ENCODE measurements around the gene COA6. TPM values are rescaled to one million over a fixed set of nuclear protein-coding genes. Genes with fewer than 3 reads are reported as not detected.
A peak's percentile ranks its signal among the peaks of the same experiment; 100 is the strongest.
"Not testable (repeated sequence)": the region's sequence is repeated elsewhere in the genome, so short reads cannot be mapped to it uniquely, and the experiment has no call there.

The COA6 gene
- total and polyA plus RNA-seq, 8 donors = 23.3 to 27.4 (median 24.5) TPM

DNA sequence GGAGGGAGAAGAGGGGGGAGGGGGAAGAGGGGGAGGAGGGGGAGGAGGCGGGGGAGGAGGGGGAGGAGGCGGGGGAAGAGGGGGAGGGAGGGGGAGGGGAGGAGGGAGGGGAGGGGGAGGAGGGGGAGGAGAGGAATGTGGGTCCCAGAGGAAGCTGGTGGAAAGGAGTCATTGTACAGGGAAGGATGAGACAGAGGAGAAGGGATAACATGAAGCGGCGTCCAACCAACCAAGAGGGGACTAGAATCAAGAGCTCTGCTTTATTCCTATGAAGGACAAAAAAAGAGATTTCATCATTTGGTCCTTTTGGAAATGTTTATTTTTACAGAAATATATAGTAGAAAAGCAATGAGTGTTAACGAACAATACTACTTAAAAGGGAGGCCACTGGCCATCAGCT is 24.5 kb downstream of the COA6 start:
- no peak overlapping the region for H3K4me3 ChIP-seq
- intact Hi-C loops (cut with DNase I) = no loop called here
- DNase-seq (no peak), ATAC-seq (no peak)
- peaks cover 0 to 9% of the 10 kb centered on the region in 2 donors for H3K36me3 ChIP-seq
- H3K27me3 ChIP-seq = no peaks in the 10 kb centered on the region
- TF ChIP-seq, protein P1, sequence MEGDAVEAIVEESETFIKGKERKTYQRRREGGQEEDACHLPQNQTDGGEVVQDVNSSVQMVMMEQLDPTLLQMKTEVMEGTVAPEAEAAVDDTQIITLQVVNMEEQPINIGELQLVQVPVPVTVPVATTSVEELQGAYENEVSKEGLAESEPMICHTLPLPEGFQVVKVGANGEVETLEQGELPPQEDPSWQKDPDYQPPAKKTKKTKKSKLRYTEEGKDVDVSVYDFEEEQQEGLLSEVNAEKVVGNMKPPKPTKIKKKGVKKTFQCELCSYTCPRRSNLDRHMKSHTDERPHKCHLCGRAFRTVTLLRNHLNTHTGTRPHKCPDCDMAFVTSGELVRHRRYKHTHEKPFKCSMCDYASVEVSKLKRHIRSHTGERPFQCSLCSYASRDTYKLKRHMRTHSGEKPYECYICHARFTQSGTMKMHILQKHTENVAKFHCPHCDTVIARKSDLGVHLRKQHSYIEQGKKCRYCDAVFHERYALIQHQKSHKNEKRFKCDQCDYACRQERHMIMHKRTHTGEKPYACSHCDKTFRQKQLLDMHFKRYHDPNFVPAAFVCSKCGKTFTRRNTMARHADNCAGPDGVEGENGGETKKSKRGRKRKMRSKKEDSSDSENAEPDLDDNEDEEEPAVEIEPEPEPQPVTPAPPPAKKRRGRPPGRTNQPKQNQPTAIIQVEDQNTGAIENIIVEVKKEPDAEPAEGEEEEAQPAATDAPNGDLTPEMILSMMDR (IDR thresholded peaks at IDR 0.05) = no peak
- no peaks in the 10 kb centered on the region for H3K9me3 ChIP-seq
- no peak overlapping the region for H3K27ac ChIP-seq
- H3K4me1 ChIP-seq = peaks cover 0 to 32% of the 10 kb centered on the region in 2 donors

- H3K4me3 ChIP-seq = peak overlapping the region in 1 of 2 donors; percentile 23
- intact Hi-C loops (cut with DNase I) = no loop called here
- no peaks in the 10 kb centered on the region for H3K36me3 ChIP-seq
- H3K27me3 ChIP-seq = no peaks in the 10 kb centered on the region
- no peaks in the 10 kb centered on the region for H3K9me3 ChIP-seq
- DNase-seq (no peak), ATAC-seq (peak; percentile 21)
- TF ChIP-seq, protein P1 (IDR thresholded peaks at IDR 0.05) = no peak
- H3K4me1 ChIP-seq = peaks cover 0 to 32% of the 10 kb centered on the region in 2 donors
- H3K27ac ChIP-seq = peak overlapping the region in 1 of 2 donors; percentile 73
These were observed 25.7 kb downstream of the COA6 start for GRCh38 chr1:234398849-234399381.

DNA sequence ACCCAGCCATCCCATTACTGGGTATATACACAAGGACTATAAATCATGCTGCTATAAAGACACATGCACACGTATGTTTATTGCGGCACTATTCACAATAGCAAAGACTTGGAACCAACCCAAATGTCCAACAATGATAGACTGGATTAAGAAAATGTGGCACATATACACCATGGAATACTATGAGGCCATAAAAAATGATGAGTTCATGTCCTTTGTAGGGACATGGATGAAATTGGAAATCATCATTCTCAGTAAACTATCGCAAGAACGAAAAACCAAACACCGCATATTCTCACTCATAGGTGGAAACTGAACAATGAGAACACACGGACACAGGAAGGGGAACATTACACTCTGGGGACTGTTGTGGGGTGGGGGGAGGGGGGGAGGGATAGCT is 26.3 kb downstream of the COA6 start:
- H3K9me3 ChIP-seq; ATAC-seq; H3K4me3 ChIP-seq; H3K27me3 ChIP-seq; H3K36me3 ChIP-seq; H3K27ac ChIP-seq; intact Hi-C loops (cut with DNase I); DNase-seq: not testable (repeated sequence)
- peaks cover 0 to 32% of the 10 kb centered on the region in 2 donors for H3K4me1 ChIP-seq

GRCh38 chr1:234400773-234401172 is 27.5 kb downstream of the COA6 start:
- DNase-seq (no peak), ATAC-seq (peak; percentile 47)
- TF ChIP-seq, protein P1 (IDR thresholded peaks at IDR 0.05) = no peak
- Histone ChIP-seq H3K27ac (peak overlapping the region in 1 of 2 donors; percentile 49), H3K4me1 (peaks cover 0 to 25% of the 10 kb centered on the region in 2 donors), H3K4me3 (no peak overlapping the region), H3K9me3 (no peaks in the 10 kb centered on the region), H3K27me3 (no peaks in the 10 kb centered on the region), H3K36me3 (peaks cover 0 to 7% of the 10 kb centered on the region in 2 donors)
- intact Hi-C loops (cut with DNase I) = no loop called here

- TF ChIP-seq, protein P1 (IDR thresholded peaks at IDR 0.05) = no peak
These were observed 28.4 kb downstream of the COA6 start for GRCh38 chr1:234401658-234402057.

GRCh38 chr1:234402939-234403338 is 29.7 kb downstream of the COA6 start:
- no peak for ATAC-seq
- Histone ChIP-seq H3K4me1 (peaks cover 0 to 21% of the 10 kb centered on the region in 2 donors), H3K27me3 (no peaks in the 10 kb centered on the region), H3K9me3 (no peaks in the 10 kb centered on the region), H3K4me3 (no peak overlapping the region), H3K27ac (no peak overlapping the region), H3K36me3 (peaks cover 0 to 9% of the 10 kb centered on the region in 2 donors)
- TF ChIP-seq, protein P1 (IDR thresholded peaks at IDR 0.05) = no peak
- no peak for DNase-seq
- intact Hi-C loops (cut with DNase I) = no loop called here

More at GRCh38 chr1:234401658-234402057, 28.4 kb downstream of the COA6 start:
- Histone ChIP-seq H3K27me3 (no peaks in the 10 kb centered on the region), H3K36me3 (peaks cover 0 to 9% of the 10 kb centered on the region in 2 donors), H3K4me1 (peaks cover 0 to 22% of the 10 kb centered on the region in 2 donors), H3K9me3 (no peaks in the 10 kb centered on the region), H3K4me3 (no peak overlapping the region), H3K27ac (peak overlapping the region in 1 of 2 donors; percentile 49)
- intact Hi-C loops (cut with DNase I) = no loop called here
- ATAC-seq (no peak), DNase-seq (no peak)

Measured in left lung (tissue), 10 donors.